Vagina (tissue), 2 donors: ENCODE data around the gene HINT3.
A peak's percentile ranks its signal among the peaks of the same experiment; 100 is the strongest.

Experiments used
- POLR2AphosphoS5 ChIP-seq, 2 donors: sonication (generic); formaldehyde crosslinking; IDR thresholded peaks; one replicate each; pipeline ENCODE4 v1.9.0; 2017; ENCODE audit warnings: antibody characterized with exemption in 2 of 2, mild to moderate bottlenecking in 2 of 2, low read depth in 1 of 2; ENCODE audit not compliant: insufficient read depth in 1 of 2
- TF ChIP-seq, protein P1 (sequence below), 3 experiments: fragments of 450-650 bp in 2 of 3; fragments of 200-600 bp in 1 of 3; sonication (generic) in 1 of 3; IDR thresholded peaks; one replicate each; pipeline ENCODE4 v1.5.1; 2017 to 2019; ENCODE audit warnings: antibody characterized with exemption in 3 of 3, mild to moderate bottlenecking in 2 of 3, moderate library complexity in 2 of 3

DNA sequence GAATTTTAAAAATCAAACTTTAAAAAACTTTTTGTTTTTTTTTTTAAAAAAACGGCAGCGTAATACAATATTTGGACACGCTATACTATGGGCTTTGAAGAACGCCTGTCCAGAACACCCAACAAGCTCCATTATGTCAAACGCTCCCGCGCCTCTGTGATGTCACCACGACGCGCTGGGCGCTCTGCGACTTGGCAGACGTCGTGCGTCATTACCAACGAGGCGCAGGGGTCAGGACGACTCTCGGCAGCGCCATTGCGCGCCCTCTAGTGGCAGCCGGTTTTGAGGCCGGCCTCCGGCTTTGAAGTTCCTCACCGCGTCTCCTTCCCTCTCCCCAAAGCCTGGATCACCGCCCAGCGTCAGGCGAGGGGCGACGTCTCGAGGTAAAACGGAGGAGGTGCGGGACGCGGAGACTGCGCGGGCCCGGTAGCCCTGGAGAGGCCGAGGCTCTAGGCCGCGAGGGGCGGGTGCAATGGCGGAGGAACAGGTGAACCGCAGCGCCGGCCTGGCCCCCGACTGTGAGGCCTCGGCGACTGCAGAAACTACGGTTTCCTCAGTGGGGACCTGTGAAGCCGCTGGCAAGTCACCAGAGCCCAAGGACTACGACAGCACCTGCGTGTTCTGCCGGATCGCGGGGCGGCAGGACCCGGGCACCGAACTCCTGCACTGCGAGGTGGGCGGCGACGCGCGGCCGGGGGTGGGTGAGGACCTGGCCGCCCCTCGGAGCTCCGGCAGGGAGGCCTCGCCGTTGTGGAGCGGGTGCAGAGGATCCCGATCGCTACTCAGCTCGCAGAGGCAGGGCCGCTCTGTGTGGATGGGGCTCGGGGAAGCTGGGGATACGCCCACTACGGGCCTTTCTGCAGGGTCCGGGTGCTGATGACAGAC, at the start of gene HINT3:
- TF ChIP-seq, protein P1, sequence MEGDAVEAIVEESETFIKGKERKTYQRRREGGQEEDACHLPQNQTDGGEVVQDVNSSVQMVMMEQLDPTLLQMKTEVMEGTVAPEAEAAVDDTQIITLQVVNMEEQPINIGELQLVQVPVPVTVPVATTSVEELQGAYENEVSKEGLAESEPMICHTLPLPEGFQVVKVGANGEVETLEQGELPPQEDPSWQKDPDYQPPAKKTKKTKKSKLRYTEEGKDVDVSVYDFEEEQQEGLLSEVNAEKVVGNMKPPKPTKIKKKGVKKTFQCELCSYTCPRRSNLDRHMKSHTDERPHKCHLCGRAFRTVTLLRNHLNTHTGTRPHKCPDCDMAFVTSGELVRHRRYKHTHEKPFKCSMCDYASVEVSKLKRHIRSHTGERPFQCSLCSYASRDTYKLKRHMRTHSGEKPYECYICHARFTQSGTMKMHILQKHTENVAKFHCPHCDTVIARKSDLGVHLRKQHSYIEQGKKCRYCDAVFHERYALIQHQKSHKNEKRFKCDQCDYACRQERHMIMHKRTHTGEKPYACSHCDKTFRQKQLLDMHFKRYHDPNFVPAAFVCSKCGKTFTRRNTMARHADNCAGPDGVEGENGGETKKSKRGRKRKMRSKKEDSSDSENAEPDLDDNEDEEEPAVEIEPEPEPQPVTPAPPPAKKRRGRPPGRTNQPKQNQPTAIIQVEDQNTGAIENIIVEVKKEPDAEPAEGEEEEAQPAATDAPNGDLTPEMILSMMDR (IDR thresholded peaks at IDR 0.05), result peak; percentile 95 to 99 (median 97)
- TF ChIP-seq POLR2AphosphoS5 (IDR thresholded peaks at IDR 0.05; ENCODE audit: insufficient read depth in 1 of 2, low read depth in 1 of 2), result peak; percentile 90 to 94
